SK-N-MC (cell line): ENCODE measurements around the gene PPP6C.

Source experiments
- EZH2 ChIP-seq: fragments of 200-600 bp; sonication (generic); IDR thresholded peaks from one replicate; pipeline ENCODE4 v1.6.1; 2017; ENCODE audit warnings: antibody characterized with exemption
- POLR2AphosphoS5 ChIP-seq: IDR thresholded peaks from 2 replicates; pipeline ENCODE4 v1.6.1; 2012; ENCODE audit warnings: mild to moderate bottlenecking, low read depth, low read length, borderline replicate concordance

GRCh38 chr9:125190361-125190801, 778 bp upstream of the PPP6C start:
- TF ChIP-seq EZH2 (no peak), POLR2AphosphoS5 (no peak)
